Subcutaneous adipose tissue (tissue), 4 donors: Measurements from ENCODE around the gene FIS1. TPM values are rescaled to one million over a fixed set of nuclear protein-coding genes. Genes with fewer than 3 reads are reported as not detected.

ENCODE experiments used
- total RNA-seq, 4 donors: library from RNA; depleted of rRNA; stranded (reverse); fragments of >200 nt; gene quantifications; one replicate each; pipeline ENCODE4 v1.1.0, GENCODE V29; 2016
- TF ChIP-seq, protein P1 (sequence below): fragments of 450-650 bp; IDR thresholded peaks from one replicate; pipeline ENCODE4 v1.5.1; 2016; ENCODE audit warnings: low read depth, mild to moderate bottlenecking, control low read depth, antibody characterized with exemption, moderate library complexity

The FIS1 gene
- total RNA-seq, 4 donors from 2014 or later: 193 to 369 (median 258) TPM

DNA sequence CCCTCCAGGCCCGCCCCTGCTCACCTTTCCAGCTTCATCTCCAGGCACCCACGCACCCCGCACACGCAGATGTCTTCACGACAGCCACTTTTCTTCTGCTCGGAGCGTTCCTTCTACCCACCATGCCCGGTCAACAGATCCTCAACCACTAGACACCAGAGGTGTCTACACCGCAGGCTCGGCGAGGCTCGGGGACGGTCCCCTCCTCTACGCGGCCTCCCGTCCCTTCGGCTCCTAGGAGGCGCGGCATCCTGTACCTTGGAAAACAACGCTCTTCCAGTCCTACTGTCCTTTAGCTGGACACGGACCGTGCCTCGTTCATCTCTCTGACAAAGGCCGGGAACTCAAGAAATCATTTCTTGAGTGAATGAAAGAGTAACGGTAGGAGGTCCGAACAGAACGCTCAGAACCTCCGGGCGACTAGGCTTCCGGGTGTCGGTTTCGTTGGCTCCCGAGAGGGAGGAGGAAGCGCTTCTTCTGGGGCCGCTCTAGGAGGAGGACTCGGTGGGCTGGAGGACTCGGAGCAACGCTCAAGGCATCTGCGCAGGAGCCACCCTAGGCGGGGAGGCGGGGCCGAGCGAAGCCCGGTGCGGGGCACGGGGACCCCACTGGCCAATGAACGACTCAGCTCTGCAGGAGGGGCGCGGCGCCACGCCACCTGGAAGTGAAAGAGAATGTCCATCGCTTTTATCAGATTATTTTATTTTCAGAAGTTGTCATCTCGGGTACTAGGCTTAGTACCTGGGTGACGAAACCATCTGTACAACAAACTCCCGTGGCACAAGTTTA, 7.2 kb upstream of the FIS1 start:
- TF ChIP-seq, protein P1, sequence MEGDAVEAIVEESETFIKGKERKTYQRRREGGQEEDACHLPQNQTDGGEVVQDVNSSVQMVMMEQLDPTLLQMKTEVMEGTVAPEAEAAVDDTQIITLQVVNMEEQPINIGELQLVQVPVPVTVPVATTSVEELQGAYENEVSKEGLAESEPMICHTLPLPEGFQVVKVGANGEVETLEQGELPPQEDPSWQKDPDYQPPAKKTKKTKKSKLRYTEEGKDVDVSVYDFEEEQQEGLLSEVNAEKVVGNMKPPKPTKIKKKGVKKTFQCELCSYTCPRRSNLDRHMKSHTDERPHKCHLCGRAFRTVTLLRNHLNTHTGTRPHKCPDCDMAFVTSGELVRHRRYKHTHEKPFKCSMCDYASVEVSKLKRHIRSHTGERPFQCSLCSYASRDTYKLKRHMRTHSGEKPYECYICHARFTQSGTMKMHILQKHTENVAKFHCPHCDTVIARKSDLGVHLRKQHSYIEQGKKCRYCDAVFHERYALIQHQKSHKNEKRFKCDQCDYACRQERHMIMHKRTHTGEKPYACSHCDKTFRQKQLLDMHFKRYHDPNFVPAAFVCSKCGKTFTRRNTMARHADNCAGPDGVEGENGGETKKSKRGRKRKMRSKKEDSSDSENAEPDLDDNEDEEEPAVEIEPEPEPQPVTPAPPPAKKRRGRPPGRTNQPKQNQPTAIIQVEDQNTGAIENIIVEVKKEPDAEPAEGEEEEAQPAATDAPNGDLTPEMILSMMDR: no peak

GRCh38 chr7:101250324-101250723, 5.4 kb upstream of the FIS1 start:
- TF ChIP-seq, protein P1: no peak

DNA sequence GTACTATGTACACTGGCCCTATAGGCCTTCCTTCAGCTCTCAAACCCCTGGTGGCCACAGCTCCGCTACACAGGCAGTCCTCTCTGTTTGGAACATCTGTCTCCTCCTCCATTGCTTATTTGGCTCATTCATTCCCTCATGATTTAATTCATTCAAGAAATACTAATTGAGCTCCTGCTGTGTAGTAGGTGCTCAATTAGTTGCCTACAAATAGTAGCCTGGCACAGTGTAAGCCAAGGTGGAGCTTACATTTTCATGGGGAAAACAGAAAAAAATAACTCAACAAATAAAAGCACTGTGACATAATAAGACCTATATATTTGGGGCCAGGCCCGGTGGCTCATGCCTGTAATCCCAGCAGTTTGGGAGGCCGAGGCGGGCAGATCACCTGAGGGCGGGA, 3.4 kb upstream of the FIS1 start:
- TF ChIP-seq, protein P1: no peak

DNA sequence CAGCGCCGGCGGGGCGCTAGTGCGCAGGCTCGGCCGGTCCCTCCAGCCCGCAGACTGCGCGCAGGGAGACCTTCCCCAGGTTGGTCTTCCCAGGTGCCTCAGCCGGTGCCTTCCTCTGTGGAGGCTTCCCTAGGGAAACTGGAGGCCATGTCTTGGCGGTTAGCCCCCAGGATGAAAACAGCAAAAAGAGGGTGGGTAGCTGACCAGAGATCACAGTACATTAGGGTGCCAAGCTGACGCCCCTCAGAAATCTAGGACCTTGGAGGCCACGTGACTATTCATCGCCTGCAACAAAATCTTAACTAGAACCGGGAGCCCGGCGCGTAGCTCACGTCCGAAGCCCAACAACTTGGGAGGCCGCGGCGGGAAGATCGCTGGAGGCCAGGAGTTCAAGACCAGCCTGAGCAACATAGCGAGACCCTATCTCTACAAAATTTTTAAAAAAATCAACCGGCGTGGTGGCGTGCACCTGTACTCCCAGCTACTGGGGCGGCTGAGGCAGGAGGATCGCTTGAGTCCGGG, 327 bp upstream of the FIS1 start:
- TF ChIP-seq, protein P1: no peak

DNA sequence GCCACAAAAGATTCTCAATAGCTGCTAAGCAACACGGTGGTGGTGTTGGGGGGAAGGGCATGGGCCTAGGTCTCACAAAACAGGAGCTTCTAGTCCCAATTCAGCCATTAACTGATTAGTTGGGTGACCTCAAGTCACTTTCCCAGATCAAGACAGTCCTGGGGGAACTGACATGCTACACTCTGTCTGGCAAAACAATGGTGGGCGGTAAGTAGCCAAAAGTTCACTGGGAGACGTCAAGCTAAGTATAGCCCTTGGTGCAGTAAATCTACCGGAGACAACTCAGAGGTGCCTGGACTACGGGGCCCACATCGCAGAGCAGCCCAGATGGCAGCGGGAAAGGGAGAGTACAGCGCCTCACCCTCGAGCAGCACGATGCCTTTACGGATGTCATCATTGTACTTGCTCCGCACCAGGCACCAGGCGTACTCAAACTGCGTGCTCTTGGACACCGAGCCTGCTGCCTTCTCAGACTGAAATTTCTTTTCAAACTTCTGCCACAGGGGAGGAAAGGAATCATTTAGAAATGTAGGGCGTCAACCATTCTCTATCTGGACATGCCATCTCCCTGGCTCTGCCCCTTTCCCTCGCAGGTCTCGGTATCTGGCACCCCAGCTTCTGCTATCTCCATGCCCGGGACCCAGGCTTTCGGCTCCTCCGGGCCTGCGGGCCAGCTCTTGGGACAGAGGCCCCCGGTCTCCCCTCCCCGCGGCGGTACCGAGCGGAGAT, 1.1 kb downstream of the FIS1 start:
- TF ChIP-seq, protein P1: no peak

DNA sequence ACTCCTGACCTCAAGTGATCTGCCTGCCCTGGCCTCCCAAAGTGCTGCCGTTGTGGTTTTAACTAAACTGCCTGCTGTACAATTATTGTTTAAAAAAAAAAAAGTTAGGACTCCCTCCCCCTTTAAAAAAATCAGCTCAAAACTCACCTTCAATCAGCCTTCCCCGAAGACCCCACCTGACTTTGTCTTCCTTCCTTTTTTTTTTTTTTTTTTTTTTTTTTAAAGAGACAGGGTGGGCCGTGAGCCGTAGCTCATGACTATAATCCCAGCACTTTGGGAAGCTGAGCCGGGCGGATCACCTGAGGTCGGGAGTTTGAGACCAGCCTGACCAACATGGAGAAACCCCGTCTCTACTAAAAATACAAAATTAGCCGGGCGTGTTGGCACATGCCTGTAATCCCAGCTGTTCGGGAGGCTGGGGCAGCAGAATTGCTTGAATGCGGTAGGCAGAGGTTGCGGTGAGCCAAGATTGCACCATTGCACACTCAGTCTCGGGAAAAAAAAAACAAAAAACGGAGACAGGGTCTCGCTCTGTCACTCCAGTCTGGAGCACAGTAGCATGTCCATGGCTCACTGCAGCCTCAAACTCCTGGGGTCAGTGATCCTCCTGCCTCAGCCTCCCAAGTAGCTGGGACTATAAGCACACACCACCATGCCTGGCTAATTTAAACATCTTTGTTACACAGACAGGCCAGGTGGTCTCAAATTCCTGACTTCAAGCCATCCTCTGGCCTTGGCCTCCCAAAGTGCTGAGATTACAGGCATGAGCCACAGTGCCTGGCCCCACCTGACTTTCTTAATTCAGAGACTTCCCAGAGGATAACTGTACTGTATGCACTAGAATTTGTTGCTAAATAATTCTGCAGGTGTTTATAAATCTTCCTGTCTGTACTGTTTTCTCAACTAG, 3.2 kb downstream of the FIS1 start:
- TF ChIP-seq, protein P1: no peak
